Measurements from ENCODE around the gene HTR3E.
"Not testable (repeated sequence)": the region's sequence is repeated elsewhere in the genome, so short reads cannot be mapped to it uniquely, and the experiment has no call there.

Gene HTR3E

DNA sequence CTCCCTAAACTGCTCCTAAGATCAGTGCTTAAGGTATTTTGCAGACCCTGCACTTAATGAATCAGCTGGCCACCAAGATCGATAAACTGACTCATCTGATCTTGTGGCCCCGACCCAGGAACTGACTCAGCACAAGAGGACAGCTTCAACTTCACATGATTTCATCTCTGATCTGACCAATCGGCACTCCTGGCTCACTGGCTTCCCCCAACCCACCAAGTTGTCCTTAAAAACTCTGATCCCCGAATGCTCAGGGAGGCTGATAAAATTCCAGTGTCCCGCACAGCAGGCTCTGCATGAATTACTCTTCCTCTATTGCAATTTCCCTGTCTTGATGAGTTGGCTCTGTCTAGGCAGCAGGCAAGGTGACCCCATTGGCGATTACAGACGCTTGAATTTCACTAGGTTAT, 13.5 kb downstream of the HTR3E start:
- DNase-seq (ENCODE audit: low spot score), result peak; percentile 29

DNA sequence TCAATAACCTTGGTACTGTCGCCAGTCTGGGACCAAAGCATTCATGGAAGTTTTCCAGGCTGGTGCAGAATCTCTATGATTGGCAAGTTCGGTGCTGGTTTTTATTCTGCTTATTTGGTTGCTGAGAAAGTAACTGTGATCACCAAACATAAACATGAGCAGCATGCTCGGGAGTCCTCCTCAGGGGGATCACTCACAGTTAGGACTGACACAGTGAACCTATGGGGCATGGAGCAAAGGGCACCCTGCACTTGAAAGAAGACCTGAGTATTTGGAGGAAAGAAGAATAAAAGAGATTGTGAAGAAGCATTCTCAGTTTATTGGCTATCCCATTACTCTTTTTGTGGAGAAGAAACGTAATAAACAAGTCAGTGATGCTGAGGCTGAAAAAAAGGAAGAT, 19.2 kb downstream of the HTR3E start:
- no peak for DNase-seq (ENCODE audit: low spot score)

DNA sequence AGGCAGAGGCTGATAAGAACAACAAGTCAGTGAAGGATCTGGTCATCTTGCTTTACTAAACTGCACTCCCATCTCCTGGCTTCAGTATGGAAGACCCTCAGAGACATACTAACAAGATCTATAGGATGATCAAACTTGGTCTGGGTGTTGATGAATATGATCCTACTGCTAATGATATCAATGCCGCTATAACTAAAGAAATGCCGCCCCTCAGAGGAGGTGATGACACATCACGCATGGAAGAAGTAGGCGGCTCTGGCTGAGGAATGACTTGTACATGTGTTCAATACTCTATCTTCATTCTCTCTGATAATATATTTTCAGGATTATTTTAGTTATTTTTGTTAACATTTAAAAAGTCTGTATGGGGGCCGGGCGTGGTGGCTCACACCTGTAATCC, 20.8 kb downstream of the HTR3E start:
- no peak for DNase-seq (ENCODE audit: low spot score)

DNA sequence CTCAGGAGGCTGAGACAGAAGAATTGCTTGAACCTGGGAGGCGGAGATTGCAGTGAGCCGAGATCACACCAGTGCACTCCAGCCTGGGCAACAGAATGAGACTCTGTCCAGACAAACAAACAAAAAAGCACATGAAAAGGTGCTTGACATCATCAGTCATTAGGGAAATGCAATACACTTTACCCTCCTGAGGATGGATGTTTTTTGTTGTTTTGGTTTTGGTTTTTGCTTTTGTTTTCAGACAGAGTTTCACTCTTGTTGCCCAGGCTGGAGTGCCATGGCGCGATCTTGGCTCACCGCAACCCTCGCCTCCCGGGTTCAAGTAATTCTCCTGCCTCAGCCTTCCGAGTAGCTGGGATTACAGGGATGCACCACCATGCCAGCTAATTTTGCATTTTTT, 24.2 kb downstream of the HTR3E start:
- not testable (repeated sequence) for DNase-seq (ENCODE audit: low spot score)

DNA sequence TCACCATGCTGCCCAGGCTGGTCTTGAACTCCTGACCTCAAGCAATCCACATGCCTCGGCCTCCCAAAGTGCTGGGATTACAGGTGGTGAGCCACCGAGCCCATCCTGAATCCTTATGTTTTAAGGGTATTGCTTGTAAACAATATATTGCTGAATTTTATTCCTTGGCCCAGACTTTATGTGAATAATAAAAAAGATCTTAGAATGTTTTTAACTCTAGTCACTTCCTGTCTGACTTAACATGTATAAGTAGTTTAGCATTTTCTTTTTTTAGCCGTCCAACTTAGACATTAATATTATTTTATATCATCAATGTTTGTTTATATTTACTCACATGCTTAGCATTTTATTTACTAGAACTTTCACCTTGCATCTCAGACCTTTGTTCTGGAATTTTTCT, 29.1 kb downstream of the HTR3E start:
- no peak for DNase-seq (ENCODE audit: low spot score)

DNA sequence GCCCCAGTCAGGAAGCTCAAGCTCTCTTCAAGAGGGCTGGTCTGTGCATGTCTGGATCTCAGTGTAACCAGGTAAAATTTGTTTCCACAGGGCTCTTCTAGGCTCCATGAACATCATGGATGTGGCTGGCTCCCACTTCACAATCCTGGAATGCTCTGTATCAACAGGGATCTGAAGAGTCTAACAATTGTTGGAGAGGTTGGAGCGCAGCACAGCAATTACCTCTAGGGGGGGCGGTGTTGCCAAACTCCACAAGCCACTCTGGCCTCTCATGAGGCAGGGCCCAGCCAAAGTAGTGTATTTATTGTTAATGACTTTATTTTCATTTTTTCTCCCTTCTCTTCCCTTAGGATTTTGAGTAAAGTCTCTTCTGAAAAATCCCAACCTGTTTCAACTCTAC, 32.1 kb downstream of the HTR3E start:
- peak; percentile 38 for DNase-seq (ENCODE audit: low spot score)

GRCh38 chr3:184132945-184133344, 36.1 kb downstream of the HTR3E start:
- no peak for DNase-seq (ENCODE audit: low spot score)

GRCh38 chr3:184133840-184134745, 37.2 kb downstream of the HTR3E start:
- DNase-seq (ENCODE audit: low spot score), result peak; percentile 92

- DNase-seq (ENCODE audit: low spot score), result no peak
Observed at GRCh38 chr3:184134746-184135148, 37.9 kb downstream of the HTR3E start.

DNA sequence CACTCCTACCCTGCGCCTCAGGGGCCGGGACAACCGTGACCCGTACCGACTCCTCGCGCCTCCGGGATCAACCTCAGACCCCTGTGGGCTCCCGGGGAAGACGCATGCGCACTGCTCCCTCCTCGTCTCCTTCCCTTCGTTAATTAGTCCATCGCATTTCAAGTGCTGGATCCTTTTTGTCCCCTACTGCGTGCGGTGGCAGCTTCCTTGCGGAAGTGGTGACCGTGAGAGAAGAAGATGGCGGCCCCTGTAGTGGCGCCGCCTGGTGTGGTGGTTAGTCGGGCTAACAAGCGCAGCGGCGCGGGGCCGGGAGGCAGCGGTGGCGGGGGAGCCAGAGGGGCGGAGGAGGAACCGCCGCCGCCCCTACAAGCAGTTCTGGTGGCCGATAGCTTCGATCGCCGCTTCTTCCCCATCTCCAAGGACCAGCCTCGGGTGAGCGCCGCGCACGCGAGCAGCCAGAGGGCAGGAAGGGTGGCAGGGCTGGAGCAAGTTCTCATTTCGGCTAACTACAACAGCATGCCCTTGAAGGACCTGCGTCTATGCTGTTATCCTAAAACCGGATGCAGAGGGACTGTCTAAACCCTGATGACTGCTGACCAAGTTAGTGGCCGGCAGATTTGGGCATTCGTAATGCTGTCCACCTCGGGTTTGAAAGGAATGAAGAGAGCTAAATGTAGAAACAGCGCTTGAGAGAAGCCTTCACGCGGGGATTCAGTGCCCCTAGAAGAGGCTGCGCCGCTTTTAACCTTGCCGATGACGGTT, 38.5 kb downstream of the HTR3E start, which contains the start of gene EIF2B5:
Gene EIF2B5 (plus strand): TSS at position 210 of the 762 bp plus-strand sequence. CDS start 28 bp downstream, at position 238.
- peak; percentile 98 for DNase-seq (ENCODE audit: low spot score)

- DNase-seq (ENCODE audit: low spot score), result no peak
Observed at GRCh38 chr3:184135911-184136260, 39.0 kb downstream of the HTR3E start.

DNA sequence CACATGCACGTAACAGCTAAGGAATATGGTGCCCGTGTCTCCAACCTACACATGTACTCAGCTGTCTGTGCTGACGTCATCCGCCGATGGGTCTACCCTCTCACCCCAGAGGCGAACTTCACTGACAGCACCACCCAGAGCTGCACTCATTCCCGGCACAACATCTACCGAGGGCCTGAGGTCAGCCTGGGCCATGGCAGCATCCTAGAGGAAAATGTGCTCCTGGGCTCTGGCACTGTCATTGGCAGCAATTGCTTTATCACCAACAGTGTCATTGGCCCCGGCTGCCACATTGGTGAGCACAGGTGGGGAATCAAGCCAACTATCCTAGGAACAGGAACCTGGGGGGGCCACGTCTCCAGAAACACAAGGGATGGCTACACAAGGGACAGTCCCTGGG, 43.6 kb downstream of the HTR3E start:
- DNase-seq (ENCODE audit: low spot score), result no peak

DNA sequence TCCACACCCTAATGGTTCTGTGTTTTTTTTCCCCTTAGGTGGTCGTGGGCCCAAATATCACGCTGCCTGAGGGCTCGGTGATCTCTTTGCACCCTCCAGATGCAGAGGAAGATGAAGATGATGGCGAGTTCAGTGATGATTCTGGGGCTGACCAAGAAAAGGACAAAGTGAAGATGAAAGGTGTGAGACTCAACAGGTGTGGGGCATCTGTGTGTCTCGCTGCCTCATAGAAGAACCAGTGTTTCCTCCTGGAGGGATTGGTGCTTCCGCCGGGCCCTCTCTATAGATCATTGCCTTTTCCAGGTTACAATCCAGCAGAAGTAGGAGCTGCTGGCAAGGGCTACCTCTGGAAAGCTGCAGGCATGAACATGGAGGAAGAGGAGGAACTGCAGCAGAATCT, 45.3 kb downstream of the HTR3E start:
- DNase-seq (ENCODE audit: low spot score), result no peak

DNA sequence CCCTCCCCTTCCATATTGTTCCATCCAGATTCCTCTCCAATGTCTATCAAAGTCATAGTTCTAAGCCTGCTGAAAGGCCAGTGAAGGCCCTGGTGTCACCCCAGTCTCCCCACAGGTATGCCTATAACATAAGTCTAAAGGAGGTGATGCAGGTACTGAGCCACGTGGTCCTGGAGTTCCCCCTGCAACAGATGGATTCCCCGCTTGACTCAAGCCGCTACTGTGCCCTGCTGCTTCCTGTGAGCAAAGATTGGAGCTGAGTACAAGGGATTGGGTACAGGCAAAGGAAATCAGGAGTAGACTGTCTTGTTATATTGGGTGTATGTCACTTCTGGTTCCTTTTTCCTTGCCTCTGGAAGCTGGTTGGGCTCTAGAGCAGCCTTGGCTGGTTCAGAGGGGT, 46.5 kb downstream of the HTR3E start:
- DNase-seq (ENCODE audit: low spot score), result no peak

DNA sequence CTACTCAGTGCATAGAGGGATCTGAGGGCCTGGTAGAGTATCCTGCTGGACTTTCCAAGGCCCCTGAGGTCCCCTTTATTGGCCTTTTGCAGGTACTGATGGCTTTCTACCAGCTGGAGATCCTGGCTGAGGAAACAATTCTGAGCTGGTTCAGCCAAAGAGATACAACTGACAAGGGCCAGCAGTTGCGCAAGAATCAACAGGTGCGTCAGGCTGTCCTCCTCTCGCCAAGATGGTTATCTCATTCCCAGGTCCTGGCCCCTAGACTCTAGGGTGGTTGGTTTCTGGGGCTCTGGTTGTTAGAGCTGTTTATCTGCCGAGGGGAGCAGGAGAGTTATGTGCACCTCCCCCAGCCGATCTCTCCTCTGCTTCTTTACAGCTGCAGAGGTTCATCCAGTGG, 47.6 kb downstream of the HTR3E start:
- no peak for DNase-seq (ENCODE audit: low spot score)

DNA sequence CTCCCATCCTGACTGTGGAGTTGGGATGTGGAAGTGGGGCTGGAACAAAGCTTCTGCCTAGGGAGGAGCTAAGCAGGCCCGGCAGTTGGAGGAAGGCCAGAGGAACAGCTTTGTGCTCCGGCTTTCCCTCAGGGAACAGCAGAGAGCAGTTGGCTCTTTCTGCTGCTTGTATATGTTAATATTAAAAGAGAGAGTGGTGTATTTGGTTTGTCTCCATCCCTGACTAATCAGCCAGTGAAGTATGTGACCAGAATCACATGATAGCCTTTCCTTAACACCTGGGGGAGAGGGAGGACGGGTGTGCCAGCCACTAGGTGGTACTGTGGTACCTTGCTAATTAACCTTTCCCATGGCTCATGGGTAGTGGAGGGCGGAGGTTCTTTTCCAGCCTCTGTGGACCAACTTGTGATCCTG, 48.3 kb downstream of the HTR3E start:
- DNase-seq (ENCODE audit: low spot score), result peak; percentile 47

GRCh38 chr3:184145751-184146270, 48.9 kb downstream of the HTR3E start:
- no peak for DNase-seq (ENCODE audit: low spot score)

DNA sequence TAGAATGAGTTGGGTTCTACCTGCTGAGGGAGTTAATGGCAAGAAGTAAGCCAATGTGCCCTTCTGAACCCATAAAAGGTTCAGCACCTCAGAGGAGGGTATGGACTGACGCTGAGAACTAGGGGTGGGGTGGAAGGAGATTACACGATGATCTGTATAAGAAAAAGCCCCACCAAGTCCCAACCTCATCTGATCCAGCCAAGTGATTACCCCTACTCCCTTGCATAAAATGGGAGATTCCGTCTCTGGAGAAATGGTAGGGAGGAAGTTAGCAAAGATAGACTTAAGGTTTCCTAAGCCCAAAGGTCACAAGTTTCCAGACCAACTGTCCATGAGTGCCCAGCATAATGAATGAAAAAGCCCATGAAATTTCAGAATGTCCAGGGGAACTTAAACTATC, 51.2 kb downstream of the HTR3E start:
- no peak for DNase-seq (ENCODE audit: low spot score)

GRCh38 chr3:184149123-184149522, 52.3 kb downstream of the HTR3E start:
- DNase-seq (ENCODE audit: low spot score), result no peak

- not testable (repeated sequence) for DNase-seq (ENCODE audit: low spot score)
Observed at GRCh38 chr3:184149770-184150169, 52.9 kb downstream of the HTR3E start.

- DNase-seq (ENCODE audit: low spot score), result peak; percentile 79
Observed at GRCh38 chr3:184154885-184155643, 58.2 kb downstream of the HTR3E start, which contains the start of gene DVL3. DVL3 (plus strand) TSS chr3:184155377; CDS start chr3:184155636, 259 bp downstream.

All from SK-N-DZ (cell line).